GM23248 (cell line): ENCODE data around the gene SRSF3. TPM values are rescaled to one million over a fixed set of nuclear protein-coding genes. Genes with fewer than 3 reads are reported as not detected.

Experiments used
- DNase-seq: peaks from one replicate; pipeline ENCODE4 v3.0.0-alpha.2; 2015
- H2AFZ ChIP-seq: fragments of 200-600 bp; sonication (generic); 2 replicates; pipeline ENCODE4 v1.6.1; 2016; ENCODE audit warnings: antibody characterized with exemption
- H3F3A ChIP-seq: fragments of 200-600 bp; sonication (generic); 2 replicates; pipeline ENCODE4 v1.6.1; 2016; ENCODE audit warnings: mild to moderate bottlenecking, antibody characterized with exemption, mixed run types; ENCODE audit not compliant: insufficient read depth
- H3K27ac ChIP-seq: fragments of 200-600 bp; sonication (generic); 2 replicates; pipeline ENCODE4 v1.5.1; 2016; ENCODE audit warnings: mild to moderate bottlenecking
- H3K27me3 ChIP-seq: fragments of 200-600 bp; sonication (generic); replicated peaks from 2 replicates; pipeline ENCODE4 v1.6.1; 2016; ENCODE audit warnings: mild to moderate bottlenecking; ENCODE audit not compliant: insufficient read depth
- H3K36me3 ChIP-seq: fragments of 200-600 bp; sonication (generic); 2 replicates; pipeline ENCODE4 v1.6.1; 2016; ENCODE audit warnings: low read depth, mild to moderate bottlenecking
- H3K4me1 ChIP-seq: fragments of 200-600 bp; sonication (generic); 2 replicates; pipeline ENCODE4 v1.6.1; 2016; ENCODE audit warnings: mild to moderate bottlenecking; ENCODE audit not compliant: insufficient read depth
- H3K4me2 ChIP-seq: fragments of 200-600 bp; sonication (generic); one replicate; pipeline ENCODE4 v1.6.1; 2016; ENCODE audit warnings: mild to moderate bottlenecking; ENCODE audit not compliant: unreplicated experiment
- H3K4me3 ChIP-seq: fragments of 200-600 bp; sonication (generic); 2 replicates; pipeline ENCODE4 v1.5.1; 2016; ENCODE audit warnings: mild to moderate bottlenecking
- H3K79me2 ChIP-seq: fragments of 200-600 bp; sonication (generic); 2 replicates; pipeline ENCODE4 v1.6.1; 2016; ENCODE audit warnings: mild to moderate bottlenecking; ENCODE audit not compliant: insufficient read depth
- H3K9ac ChIP-seq: fragments of 200-600 bp; sonication (generic); 2 replicates; pipeline ENCODE4 v1.6.1; 2016; ENCODE audit warnings: mild to moderate bottlenecking
- H3K9me2 ChIP-seq: fragments of 200-600 bp; sonication (generic); 2 replicates; pipeline ENCODE4 v1.6.1; 2016; ENCODE audit warnings: mixed run types, mild to moderate bottlenecking, moderate library complexity; ENCODE audit not compliant: insufficient read depth
- H3K9me3 ChIP-seq: fragments of 200-600 bp; sonication (generic); one replicate; pipeline ENCODE4 v1.6.1; 2017; ENCODE audit warnings: low read depth
- H4K20me1 ChIP-seq: fragments of 200-600 bp; sonication (generic); 2 replicates; pipeline ENCODE4 v1.6.0; 2016; ENCODE audit not compliant: insufficient read depth
- EZH2 ChIP-seq: fragments of 200-600 bp; sonication (generic); IDR thresholded peaks from 2 replicates; pipeline ENCODE4 v1.6.1; 2018; ENCODE audit warnings: antibody characterized with exemption, mild to moderate bottlenecking; ENCODE audit not compliant: insufficient read depth, poor library complexity, severe bottlenecking
- EZH2phosphoT487 ChIP-seq: fragments of 200-600 bp; sonication (generic); IDR thresholded peaks from 2 replicates; pipeline ENCODE4 v1.6.1; 2018; ENCODE audit warnings: antibody characterized with exemption, moderate library complexity, mild to moderate bottlenecking, low read depth; ENCODE audit not compliant: insufficient read depth
- WGBS, 2 experiments: methylation state at CpG; one replicate each; pipeline ENCODE4 v1.1.6; 2015 to 2017; ENCODE audit warnings: low lambda C conversion rate in 2 of 2, low coverage in 1 of 2; ENCODE audit errors: missing lambda C conversion rate in 2 of 2; 5-methylcytosine and 5-hydroxymethylcytosine counted together
- in situ Hi-C: fragments of 300-500 bp; cut with MboI; formaldehyde crosslinking; loops from 2 replicates; pipeline ENCODE4 v1.15.0; 2020
- polyA plus RNA-seq: library from polyadenylated mRNA; unstranded; fragments of >200 nt; fragmentation: Nextera tagmentation; extraction: Ambion mirVana; gene quantifications from 2 replicates; pipeline ENCODE4 v1.2.1, GENCODE V29; 2016
- total RNA-seq: library from RNA; depleted of rRNA; stranded (reverse); fragments of >200 nt; shearing (Covaris generic); gene quantifications from 2 replicates; pipeline ENCODE4 v1.2.3, GENCODE V29; 2014

Gene SRSF3
- total and polyA plus RNA-seq, 2 experiments from 2014 or later, result 171 to 243 TPM

DNA sequence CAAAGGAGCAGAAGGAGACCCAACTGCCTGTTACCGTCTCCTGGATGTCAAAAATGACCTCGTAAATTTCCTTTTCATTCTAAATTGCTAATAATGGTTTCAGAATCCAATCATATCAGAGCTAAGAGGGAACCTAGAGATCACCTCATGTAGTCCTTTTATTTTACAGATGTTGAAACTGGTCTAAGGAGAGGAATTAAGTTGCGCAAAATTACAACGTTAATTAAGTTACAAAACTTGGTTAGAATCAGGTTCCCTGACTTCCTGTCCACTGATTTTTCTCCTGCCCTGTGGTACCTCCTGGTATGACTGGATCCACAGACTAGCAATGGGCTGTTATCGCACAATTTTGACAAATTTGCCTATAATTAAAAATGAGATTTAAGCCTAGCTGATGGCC lies 37.9 kb upstream of the SRSF3 start:
- Histone ChIP-seq H3K9me2 (no peaks in the 10 kb centered on the region), H3K36me3 (no peaks in the 10 kb centered on the region), H3K4me2 (no peak overlapping the region), H3K27ac (no peak overlapping the region), H4K20me1 (no peaks in the 10 kb centered on the region), H3K4me1 (peaks cover 8% of the 10 kb centered on the region; the same call in 1 of the 2 replicates), H2AFZ (no peak overlapping the region), H3K9ac (no peak overlapping the region), H3K4me3 (no peak overlapping the region), H3K9me3 (no peaks in the 10 kb centered on the region), H3F3A (peaks cover 4% of the 10 kb centered on the region; the same call in 1 of the 2 replicates), H3K79me2 (no peaks in the 10 kb centered on the region), H3K27me3 (no peaks in the 10 kb centered on the region)
- DNase-seq, result no peak
- in situ Hi-C loops, result no loop called here
- WGBS, 2 experiments, result 97 to 98% methylated on average over 5 of the region's 5 CpGs
- TF ChIP-seq EZH2phosphoT487 (no peak), EZH2 (no peak)

DNA sequence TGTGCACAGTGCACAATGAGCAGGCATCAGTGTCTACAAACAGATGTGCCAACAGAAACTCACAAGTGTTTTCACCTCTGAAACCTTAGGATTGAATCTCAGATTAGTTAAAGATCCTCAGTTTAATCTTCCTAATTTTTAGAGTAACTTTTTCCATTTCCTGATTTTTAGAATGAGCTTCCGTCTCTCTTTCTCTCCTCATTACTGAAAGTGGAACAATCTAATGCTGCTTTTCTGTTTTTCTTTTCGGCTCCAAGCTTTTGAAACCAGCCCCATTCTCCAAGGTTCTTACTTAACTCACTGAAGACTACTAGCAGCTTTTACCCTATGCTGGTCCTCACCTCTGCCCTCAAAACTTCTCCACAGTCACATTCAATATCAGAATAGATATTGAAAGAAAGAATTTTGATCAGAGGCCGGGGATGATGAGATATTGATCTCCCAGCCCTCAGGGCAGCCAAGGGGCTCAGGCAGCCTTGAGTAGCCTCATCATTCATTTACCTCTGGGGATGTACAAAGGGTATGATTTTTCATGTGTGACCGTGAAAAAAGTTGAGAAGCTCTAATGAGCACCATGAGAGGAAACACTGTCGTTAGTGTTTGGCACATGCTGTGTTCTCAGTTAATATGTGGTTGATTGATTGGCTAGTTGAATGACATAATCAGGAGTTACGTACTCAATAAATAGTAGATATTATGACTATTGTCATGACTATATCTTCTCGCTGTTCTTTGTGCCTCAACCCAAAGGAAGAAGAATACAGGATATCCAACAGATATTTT lies 35.0 kb upstream of the SRSF3 start:
- Histone ChIP-seq H3K36me3 (no peaks in the 10 kb centered on the region), H3K4me1 (peaks cover 8% of the 10 kb centered on the region; the same call in 1 of the 2 replicates), H4K20me1 (no peaks in the 10 kb centered on the region), H3K9me2 (no peaks in the 10 kb centered on the region), H2AFZ (0 out of 2 replicates have a peak overlapping the region, but pooled peaks have one; percentile 35), H3F3A (peaks cover 4% of the 10 kb centered on the region; the same call in 1 of the 2 replicates), H3K27me3 (no peaks in the 10 kb centered on the region), H3K9ac (no peak overlapping the region), H3K9me3 (no peaks in the 10 kb centered on the region), H3K79me2 (no peaks in the 10 kb centered on the region), H3K4me3 (no peak overlapping the region), H3K27ac (no peak overlapping the region), H3K4me2 (no peak overlapping the region)
- 59 to 60% methylated on average over 7 of the region's 7 CpGs for WGBS, 2 experiments
- TF ChIP-seq EZH2, result no peak
- no peak for TF ChIP-seq EZH2phosphoT487
- DNase-seq, result no peak
- in situ Hi-C loops, result no loop called here

DNA sequence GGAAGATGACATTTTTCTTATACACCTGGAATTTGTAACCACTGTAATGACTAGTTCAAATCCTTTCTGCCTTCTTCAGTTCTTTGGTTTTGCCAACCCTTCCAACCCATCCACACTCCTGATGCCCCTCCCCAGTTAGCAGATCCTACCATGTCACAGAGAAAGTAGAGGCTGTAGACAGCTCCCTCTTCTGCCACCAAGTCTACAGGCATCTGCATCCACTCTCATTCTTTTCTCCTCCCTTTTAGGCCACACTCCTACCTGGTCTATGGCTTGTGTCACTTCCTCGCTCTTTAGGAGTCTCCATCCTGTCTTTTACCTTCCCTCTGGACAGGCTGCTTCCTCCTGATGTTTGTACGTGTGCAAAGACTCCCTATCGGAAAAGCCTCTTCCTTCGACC lies 33.3 kb upstream of the SRSF3 start:
- no peaks in the 10 kb centered on the region for H3K9me2 ChIP-seq
- H4K20me1 ChIP-seq, result no peaks in the 10 kb centered on the region
- H3K4me2 ChIP-seq, result no peak overlapping the region
- in situ Hi-C loops, result no loop called here
- no peaks in the 10 kb centered on the region for H3K36me3 ChIP-seq
- whole genome bisulfite sequencing, 2 experiments, result 96 to 98% methylated on average over 4 of the region's 4 CpGs
- TF ChIP-seq EZH2phosphoT487, result no peak
- no peak for TF ChIP-seq EZH2
- H3F3A ChIP-seq, result no peaks in the 10 kb centered on the region
- no peak overlapping the region for H3K4me3 ChIP-seq
- no peaks in the 10 kb centered on the region for H3K4me1 ChIP-seq
- H3K9me3 ChIP-seq, result no peaks in the 10 kb centered on the region
- no peak overlapping the region for H2AFZ ChIP-seq
- no peak overlapping the region for H3K9ac ChIP-seq
- no peaks in the 10 kb centered on the region for H3K79me2 ChIP-seq
- DNase-seq, result no peak
- H3K27ac ChIP-seq, result no peak overlapping the region
- H3K27me3 ChIP-seq, result no peaks in the 10 kb centered on the region

DNA sequence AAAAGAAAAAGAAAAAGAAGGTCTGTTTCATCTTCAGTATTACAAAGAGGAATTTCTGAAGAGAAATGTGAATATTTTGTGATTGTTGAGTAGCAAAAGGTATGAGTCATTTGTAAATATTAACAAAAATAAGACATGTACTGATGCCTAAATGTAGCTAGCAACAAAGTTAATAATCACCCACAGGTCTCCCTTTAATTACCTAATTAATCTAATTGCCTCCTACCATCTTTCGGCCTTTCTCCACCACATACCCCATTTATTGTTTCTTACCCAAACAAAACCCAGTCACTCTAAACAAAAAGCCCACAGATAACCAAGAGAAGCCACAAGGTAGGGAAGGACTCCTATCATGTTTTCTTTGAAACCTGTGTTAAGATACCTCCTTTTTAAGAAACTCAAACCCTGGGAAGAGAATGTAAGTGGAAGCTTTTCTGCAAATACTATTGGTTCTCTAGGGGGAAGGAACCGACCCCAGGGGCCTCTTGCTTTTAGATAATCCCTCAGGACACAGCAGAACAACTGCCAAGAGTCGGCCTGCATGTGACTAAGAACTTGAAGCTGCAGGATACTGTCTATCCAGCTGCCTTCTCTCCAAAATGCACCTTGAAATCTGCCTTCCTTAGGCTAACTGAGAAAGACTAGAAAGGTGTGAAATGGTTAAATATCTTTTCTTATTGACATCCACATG lies 30.8 kb upstream of the SRSF3 start:
- no peaks in the 10 kb centered on the region for H3K27me3 ChIP-seq
- H2AFZ ChIP-seq, result 0 out of 2 replicates have a peak overlapping the region, but pooled peaks have one; percentile 9
- no peaks in the 10 kb centered on the region for H3K9me3 ChIP-seq
- in situ Hi-C loops, result no loop called here
- no peaks in the 10 kb centered on the region for H3K79me2 ChIP-seq
- no peaks in the 10 kb centered on the region for H3F3A ChIP-seq
- H3K9ac ChIP-seq, result no peak overlapping the region
- DNase-seq, result peak; percentile 28
- WGBS, 2 experiments, result 73 to 75% methylated on average over 3 of the region's 3 CpGs
- no peaks in the 10 kb centered on the region for H4K20me1 ChIP-seq
- no peak overlapping the region for H3K27ac ChIP-seq
- no peaks in the 10 kb centered on the region for H3K4me1 ChIP-seq
- no peaks in the 10 kb centered on the region for H3K9me2 ChIP-seq
- H3K4me3 ChIP-seq, result no peak overlapping the region
- no peak overlapping the region for H3K4me2 ChIP-seq
- TF ChIP-seq EZH2phosphoT487, result no peak
- TF ChIP-seq EZH2, result no peak
- H3K36me3 ChIP-seq, result no peaks in the 10 kb centered on the region
